ENCODE data around the gene JSRP1. TPM values are rescaled to one million over a fixed set of nuclear protein-coding genes. Genes with fewer than 3 reads are reported as not detected.

JSRP1 gene
- total and polyA plus RNA-seq, 2 experiments from 2014 or later = 2.4 to 3.1 TPM

GRCh38 chr19:2202366-2202765, 53.9 kb downstream of the JSRP1 start:
- Histone ChIP-seq H3F3A (replicated peaks; ENCODE audit: low read depth) (0 out of 2 replicates have a peak, but pooled peaks cover 6% of the 10 kb centered on the region), H2AFZ (no peak overlapping the region), H4K20me1 (replicated peaks; ENCODE audit: insufficient read depth) (no peaks in the 10 kb centered on the region; the same call in 1 of the 2 replicates), H3K27me3 (ENCODE audit: insufficient read depth) (no peaks in the 10 kb centered on the region), H3K4me2 (no peak overlapping the region), H3K36me3 (ENCODE audit: insufficient read depth) (no peaks in the 10 kb centered on the region; the same call in 1 of the 2 replicates), H3K79me2 (replicated peaks; ENCODE audit: insufficient read depth) (peaks cover 20% of the 10 kb centered on the region; the same call in 1 of the 2 replicates), H3K27ac (ENCODE audit: low read depth) (peak overlapping the region; percentile 92), H3K4me1 (ENCODE audit: insufficient read depth) (no peaks in the 10 kb centered on the region), H3K4me3 (no peak overlapping the region), H3K9me2 (ENCODE audit: insufficient read depth) (no peaks in the 10 kb centered on the region)
- Mint-ChIP-seq H3K27me3 (ENCODE audit: insufficient read depth, low read depth, poor library complexity) (peaks cover 5% of the 10 kb centered on the region), H3K4me3 (no peak overlapping the region), H3K27ac (no peak overlapping the region), H3K4me1 (peaks cover 6% of the 10 kb centered on the region; the same call in 1 of the 3 replicates), H3K36me3 (ENCODE audit: low read depth) (peaks cover 34% of the 10 kb centered on the region), H3K9me3 (no peaks in the 10 kb centered on the region; the same call in 2 of the 3 replicates)
- TF ChIP-seq ZNF331 (CRISPR knock-in tag; IDR thresholded peaks at IDR 0.05; ENCODE audit: low read depth) (no peak), EZH2phosphoT487 (IDR thresholded peaks at IDR 0.05; ENCODE audit: unreplicated experiment) (no peak), CREB1 (CRISPR knock-in tag; IDR thresholded peaks at IDR 0.05; ENCODE audit: low read depth) (no peak), EZH2 (IDR thresholded peaks at IDR 0.05; ENCODE audit: low read depth, unreplicated experiment) (no peak), ZNF462 (CRISPR knock-in tag; IDR thresholded peaks at IDR 0.05) (no peak), CTCF (conservative IDR thresholded peaks at IDR 0.05; ENCODE audit: low read depth in 2 of 2) (no peak), ETS1 (IDR thresholded peaks at IDR 0.05) (no peak), STAT1 (IDR thresholded peaks at IDR 0.05; ENCODE audit: unreplicated experiment) (no peak), NANOG (IDR thresholded peaks at IDR 0.05; ENCODE audit: borderline replicate concordance) (no peak), ZNF114 (CRISPR knock-in tag; IDR thresholded peaks at IDR 0.05) (no peak), JUNB (IDR thresholded peaks at IDR 0.05; ENCODE audit: unreplicated experiment) (no peak), REST (IDR thresholded peaks at IDR 0.05; ENCODE audit: unreplicated experiment) (no peak), POLR2AphosphoS5 (IDR thresholded peaks at IDR 0.05; ENCODE audit: low read depth) (no peak)
- ATAC-seq = no peak
- no peak for DNase-seq (ENCODE audit: low spot score)

Data from GM23338 (cell line).